ENCODE measurements around the gene SEC14L6.
A peak's percentile ranks its signal among the peaks of the same experiment; 100 is the strongest.

Gene SEC14L6

DNA sequence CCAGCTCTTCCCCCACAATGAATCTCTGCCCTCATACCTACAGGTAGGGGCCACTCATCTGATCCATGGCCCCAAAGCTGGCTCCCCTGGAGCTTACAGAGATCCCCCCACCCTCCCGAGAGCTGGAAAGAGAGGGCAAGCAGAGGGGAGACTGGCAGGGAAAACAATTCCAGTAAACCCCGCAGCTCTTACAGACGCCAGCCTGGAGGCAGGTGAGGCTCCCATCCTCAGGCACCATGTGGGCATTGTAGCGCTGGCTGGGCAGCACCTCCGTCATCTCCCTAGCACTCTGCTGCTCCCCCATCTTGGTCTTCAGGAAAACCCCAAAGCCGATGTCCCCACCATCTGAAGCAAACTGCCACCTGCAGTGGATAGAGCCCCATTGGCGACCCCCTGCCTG lies 55.2 kb downstream of the SEC14L6 start:
- DNase-seq, result no peak

DNA sequence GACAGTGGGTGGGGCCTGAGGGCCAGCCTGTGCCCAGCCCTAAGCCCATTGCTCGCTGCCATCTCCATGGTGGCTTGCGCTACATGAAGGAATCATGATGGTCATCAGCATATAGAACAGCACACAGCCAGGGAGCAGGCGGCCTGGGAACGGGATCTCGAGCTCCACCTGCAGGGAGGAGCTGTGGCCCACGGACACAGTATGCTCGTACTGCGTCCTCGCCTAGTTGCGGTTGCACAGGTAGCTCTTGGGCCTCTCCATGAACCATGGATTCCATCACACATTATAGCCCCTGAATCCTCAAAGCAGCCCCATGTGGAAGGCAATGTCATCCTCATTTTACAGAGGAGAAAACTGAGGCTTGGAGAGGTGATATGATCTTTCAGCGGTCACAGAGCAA lies 56.1 kb downstream of the SEC14L6 start:
- no peak for DNase-seq

DNA sequence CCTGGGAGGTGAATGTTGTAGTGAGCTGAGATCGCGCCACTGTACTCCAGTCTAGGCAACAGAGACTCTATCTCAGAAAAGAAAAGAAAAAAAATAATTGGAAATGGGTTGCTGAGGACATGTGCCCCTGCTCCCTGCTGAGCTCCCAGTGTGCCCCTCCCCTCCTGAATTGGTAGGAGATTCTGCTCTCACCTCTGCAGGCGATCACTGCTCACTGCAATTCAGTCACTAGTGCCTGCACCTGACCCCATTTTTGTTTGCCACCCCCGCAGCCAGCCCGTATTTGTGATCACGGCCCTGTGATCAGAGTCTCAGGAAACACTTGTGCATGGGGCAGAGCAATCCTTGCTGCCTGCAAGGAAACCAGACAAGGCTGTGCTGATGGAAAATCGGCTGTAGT lies 58.4 kb downstream of the SEC14L6 start:
- DNase-seq, result no peak

DNA sequence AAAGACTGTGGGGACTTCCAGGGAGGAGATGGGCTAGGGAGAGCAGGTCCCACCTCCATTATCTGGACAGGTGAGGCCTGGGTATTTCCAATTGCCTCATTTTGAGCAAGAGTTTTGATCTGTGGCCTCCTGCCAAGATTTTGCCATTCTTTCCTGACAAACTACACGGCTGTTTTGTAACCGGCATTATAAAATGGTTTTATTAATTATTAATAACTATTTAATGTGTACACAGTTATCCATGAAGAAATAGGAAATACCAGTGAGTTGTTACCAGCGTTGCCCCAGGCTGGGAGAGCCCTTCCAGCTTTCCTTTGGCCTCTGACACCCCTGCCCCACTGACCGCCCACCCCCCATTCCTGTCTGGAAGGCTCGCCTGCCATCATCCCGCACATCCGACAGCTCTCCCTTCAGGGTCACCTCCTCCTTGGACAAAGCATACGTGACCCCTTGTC lies 59.9 kb downstream of the SEC14L6 start:
- no peak for DNase-seq

DNA sequence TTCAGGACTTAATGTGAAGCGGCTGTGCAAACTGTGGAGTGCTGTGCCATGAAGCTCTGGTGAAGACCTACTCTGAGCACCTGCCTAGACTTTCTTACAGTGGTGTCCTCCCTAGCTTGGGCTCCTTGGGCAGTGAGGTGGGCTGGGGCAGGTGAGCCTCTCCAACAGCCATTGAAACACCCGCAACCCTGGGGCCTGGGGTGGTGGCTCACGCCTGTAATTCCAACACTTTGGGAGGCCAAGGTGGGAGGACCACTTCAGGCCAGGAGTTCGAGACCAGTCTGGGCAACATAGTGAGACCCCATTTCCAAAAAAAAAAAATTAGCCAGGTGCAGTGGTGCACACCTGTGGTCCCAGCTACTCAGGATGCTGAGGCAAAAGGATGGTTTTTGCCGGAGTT lies 60.4 kb downstream of the SEC14L6 start:
- DNase-seq, result no peak

DNA sequence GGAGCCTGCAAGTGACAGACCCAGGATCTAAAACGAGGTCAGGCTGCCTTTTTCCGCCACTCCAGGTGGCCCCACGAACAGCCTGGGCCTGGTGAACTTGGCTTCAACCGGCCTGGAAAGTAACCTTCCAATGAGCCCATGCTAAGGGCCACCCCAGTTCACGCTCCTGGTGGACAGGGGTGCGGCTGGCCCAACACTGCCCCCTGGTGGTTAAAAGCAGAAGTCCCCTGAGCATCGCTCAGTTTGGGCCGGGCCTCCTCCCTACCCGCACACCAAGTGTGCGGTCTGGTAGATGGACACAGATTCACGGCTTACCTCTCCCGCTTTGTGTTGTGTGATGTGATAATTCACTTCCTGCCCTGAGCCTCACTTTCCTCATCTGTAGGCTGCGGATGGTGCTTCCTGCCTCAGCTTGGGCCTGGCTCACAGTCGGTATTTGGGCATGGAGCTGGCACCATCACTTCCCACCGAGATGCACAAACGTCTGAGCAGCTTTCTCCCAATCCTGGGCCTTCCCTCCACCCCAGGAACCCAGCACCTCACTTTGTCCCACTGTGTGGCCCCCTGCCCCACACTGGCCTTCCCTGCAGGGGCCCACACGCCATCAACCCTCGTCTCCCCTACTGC lies 61.1 kb downstream of the SEC14L6 start:
- peak; percentile 77 for DNase-seq

DNA sequence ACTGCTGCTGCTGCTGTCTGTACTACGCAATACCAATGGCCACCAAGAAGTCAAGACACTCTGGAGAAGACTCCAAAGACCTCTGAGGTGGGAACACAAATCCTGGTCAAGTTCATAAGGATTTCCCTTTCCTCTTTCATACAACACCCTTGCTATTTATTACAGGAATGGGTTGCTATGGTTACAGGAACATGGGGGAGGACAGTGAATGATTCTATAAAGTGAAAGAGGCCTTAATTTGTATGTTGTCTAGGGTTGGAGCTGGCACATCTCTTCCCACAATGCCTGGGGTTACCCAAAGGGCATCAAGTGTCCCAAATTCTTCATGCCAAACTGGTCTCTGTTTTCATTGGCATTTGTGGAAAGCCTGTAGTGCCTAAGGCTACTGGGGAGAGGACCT lies 63.4 kb downstream of the SEC14L6 start:
- no peak for DNase-seq

DNA sequence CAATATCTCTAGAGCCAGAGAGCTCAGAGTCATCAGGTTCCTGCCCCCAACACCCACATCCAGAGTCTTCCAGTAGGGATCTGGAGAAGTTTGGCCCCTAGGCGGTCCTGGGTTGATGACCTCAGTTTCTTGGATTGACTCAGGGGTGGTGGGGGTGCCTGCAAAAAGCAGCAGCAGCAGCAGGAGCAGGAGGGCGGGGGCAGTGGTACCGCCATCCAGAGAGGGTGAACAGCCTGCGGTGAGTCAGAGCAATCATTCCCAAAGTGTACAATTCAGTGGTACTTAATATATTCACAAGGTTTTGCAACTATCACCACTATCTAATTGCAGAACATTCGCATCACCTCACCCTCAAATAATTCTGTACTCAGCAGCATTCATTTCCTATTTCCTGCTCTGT lies 64.8 kb downstream of the SEC14L6 start:
- DNase-seq, result no peak

DNA sequence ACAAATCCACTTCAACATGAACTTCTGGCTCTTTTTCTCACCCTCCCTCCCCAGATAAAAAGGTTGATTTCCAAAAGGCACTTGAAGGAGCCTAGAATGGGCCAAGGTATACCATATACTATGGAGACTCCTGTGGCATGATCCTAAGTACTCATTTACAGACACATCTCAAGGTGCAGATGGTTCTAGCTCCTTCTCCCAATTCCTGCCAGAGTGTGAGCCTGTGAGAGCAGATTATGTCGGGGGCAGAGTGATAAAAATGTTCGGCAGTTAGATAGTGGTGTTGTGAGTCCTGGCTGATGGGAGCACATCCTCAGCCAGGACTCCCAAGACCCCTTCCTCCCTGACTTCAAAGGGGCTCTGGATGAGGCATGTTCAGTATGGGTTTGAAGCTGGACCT lies 66.6 kb downstream of the SEC14L6 start:
- no peak for DNase-seq

DNA sequence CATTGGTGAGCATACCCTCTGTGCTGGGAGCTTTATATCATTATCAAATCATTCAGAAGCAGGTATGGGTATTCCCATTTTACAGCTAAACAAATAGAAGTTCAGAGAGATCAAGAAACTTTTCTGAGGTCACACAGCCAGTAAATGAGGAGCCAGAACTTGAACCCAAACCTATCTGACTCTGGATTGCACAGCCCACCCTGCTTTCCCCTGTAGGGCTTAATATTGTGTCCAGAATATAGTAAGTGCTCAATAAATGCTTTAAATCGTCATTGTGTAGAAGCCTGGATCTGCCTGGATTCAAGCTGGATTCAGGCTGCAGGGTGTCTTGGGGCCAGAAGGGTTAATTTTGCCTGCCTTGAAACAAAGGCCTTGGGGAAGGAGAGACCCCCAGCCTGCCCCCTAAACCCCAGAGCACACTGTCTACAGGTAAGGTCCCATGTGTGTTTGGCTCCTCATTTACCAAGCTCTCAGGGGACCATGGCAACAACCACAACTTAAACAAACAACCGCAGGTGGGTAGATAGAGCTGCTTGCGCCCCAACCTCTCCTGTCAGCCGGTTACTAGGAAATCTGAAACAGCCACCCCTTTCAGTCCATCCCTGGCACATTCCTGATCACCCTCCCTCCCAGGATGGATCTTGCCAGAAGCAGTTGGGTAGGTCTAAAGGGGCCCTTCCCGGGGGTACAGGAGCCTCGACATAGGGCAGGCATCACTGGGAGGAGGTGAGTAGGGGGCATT lies 71.7 kb downstream of the SEC14L6 start:
- DNase-seq, result peak; percentile 20

DNA sequence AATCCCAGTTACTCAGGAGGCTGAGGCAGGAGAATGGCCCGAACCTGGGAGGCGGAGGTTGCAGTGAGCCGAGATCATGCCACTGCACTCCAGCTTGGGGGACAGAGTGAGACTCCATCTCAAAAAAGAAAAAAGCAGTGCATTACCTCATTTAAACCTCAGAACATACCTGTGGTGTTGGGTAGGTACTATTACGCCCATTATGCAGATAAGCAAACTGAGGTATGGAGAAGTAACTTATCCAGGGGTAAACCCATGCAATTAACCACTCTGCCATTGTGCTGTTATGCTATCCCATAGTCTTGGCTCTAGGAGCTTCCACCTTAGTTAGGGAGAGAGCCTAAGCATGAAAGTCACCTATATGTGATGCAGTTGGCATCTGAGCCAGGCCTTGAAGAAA lies 72.4 kb downstream of the SEC14L6 start:
- DNase-seq, result no peak

DNA sequence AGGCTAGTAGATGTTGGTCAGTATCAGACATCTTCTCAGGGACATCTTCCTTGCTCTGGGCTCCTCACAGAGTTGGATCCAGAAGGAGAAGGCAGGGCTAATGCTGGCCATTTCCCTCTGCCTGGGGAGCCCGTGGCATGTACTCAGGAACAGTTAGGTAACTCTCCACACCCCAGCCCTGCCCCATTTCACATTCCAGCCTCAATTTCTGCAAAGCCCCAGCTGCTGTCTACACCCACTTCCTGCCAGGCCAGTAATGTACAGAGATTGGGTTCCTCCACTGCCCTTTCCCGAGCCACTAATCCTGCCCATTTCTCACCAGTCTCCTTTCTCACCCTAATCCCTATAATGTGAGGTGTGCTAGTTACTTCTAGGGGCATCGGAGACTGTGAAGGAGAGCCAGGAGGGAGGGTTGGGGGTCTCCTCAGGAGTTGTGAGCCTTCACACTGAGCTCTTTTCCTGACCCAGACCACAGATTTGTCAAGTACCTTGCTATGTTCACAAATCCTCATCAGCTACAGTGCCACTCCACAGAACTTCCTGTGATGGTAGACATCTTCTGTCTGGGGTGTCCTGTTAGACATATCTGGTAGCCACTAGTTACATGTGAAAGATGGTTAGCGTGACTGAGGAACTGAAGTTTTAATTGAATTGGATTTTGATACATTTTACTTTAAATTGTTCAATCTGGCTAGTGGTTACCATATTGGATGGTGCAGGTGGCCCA lies 73.4 kb downstream of the SEC14L6 start:
- no peak for DNase-seq

All from activated gamma-delta T cell treated with Interleukin-2 at 50 U/mL for 16 hours (primary cell).